Naive thymus-derived CD4-positive, alpha-beta T cell (primary cell): Measurements from ENCODE around the gene ALDH4A1. TPM values are rescaled to one million over a fixed set of nuclear protein-coding genes. Genes with fewer than 3 reads are reported as not detected.

Experiments
- ATAC-seq: fragments of 150-1000 bp; cut with Tn5 transposase; 2 replicates; pipeline ENCODE4 v1.10.0; 2021; ENCODE audit warnings: mild to moderate bottlenecking, moderate library complexity
- CTCF ChIA-PET: fragments of 350-600 bp; sonication (Branson Sonifier 250); formaldehyde crosslinking; loops from one replicate; lab custom pipeline; 2021; ENCODE audit warnings: antibody characterized with exemption; lab: Charles Lee
- POLR2A ChIA-PET: fragments of 350-600 bp; sonication (Branson Sonifier 250); formaldehyde crosslinking; loops from one replicate; lab custom pipeline; 2021; ENCODE audit warnings: antibody characterized with exemption, inconsistent platforms; lab: Charles Lee
- DNase-seq, 9 donors: peaks; one replicate each; pipeline versions ENCODE4 v3.0.0 to v3.0.0-alpha.2; 2020 to 2022; ENCODE audit warnings: mixed read lengths in 1 of 9
- H3K27ac ChIP-seq: one replicate; pipeline ENCODE4 v1.7.0; 2013; ENCODE audit warnings: mild to moderate bottlenecking, low read depth, low read length, moderate library complexity
- H3K27me3 ChIP-seq, 2 donors: one replicate each; pipeline ENCODE4 v1.7.0; 2013; ENCODE audit warnings: low read length in 2 of 2, mild to moderate bottlenecking in 2 of 2, moderate library complexity in 2 of 2; ENCODE audit not compliant: control insufficient read depth in 2 of 2, insufficient read depth in 2 of 2
- H3K36me3 ChIP-seq, 3 experiments: 1 replicate in 2 of 3; 2 replicates in 1 of 3; pipeline ENCODE4 v1.7.0; 2013; ENCODE audit warnings: low read length in 3 of 3, mild to moderate bottlenecking in 3 of 3, moderate library complexity in 1 of 3; ENCODE audit not compliant: insufficient read depth in 3 of 3, control insufficient read depth in 2 of 3
- H3K4me1 ChIP-seq, 2 donors: one replicate each; pipeline ENCODE4 v1.7.0; 2013; ENCODE audit warnings: low read length in 2 of 2, mild to moderate bottlenecking in 2 of 2, moderate library complexity in 1 of 2; ENCODE audit not compliant: control insufficient read depth in 2 of 2, insufficient read depth in 2 of 2
- H3K4me3 ChIP-seq: 2 replicates; pipeline ENCODE4 v1.7.0; 2013; ENCODE audit warnings: mild to moderate bottlenecking, low read length
- H3K9me3 ChIP-seq, 3 experiments: 1 replicate in 2 of 3; 2 replicates in 1 of 3; pipeline ENCODE4 v1.7.0; 2013; ENCODE audit warnings: low read length in 3 of 3; ENCODE audit not compliant: control insufficient read depth in 2 of 3
- H3K27ac Mint-ChIP-seq, 9 donors: one replicate each; pipeline ENCODE4 v1.8.0; 2020 to 2022; ENCODE audit warnings: mixed read lengths in 9 of 9, mild to moderate bottlenecking in 8 of 9, moderate library complexity in 5 of 9, inconsistent platforms in 2 of 9
- H3K27me3 Mint-ChIP-seq, 5 donors: one replicate each; pipeline ENCODE4 v1.8.0; 2021 to 2022; ENCODE audit warnings: mixed read lengths in 5 of 5, mild to moderate bottlenecking in 1 of 5
- H3K36me3 Mint-ChIP-seq, 5 donors: one replicate each; pipeline ENCODE4 v1.8.0; 2020 to 2022; ENCODE audit warnings: mixed read lengths in 5 of 5, mild to moderate bottlenecking in 3 of 5, inconsistent platforms in 1 of 5
- H3K4me1 Mint-ChIP-seq, 7 donors: one replicate each; pipeline ENCODE4 v1.8.0; 2020 to 2022; ENCODE audit warnings: mixed read lengths in 7 of 7, mild to moderate bottlenecking in 3 of 7, inconsistent platforms in 1 of 7
- H3K4me3 Mint-ChIP-seq, 10 donors: one replicate each; pipeline ENCODE4 v1.8.0; 2020 to 2022; ENCODE audit warnings: mild to moderate bottlenecking in 10 of 10, mixed read lengths in 10 of 10, moderate library complexity in 6 of 10, inconsistent platforms in 2 of 10
- H3K9me3 Mint-ChIP-seq, 11 donors: one replicate each; pipeline ENCODE4 v1.8.0; 2020 to 2022; ENCODE audit warnings: mixed read lengths in 11 of 11, mild to moderate bottlenecking in 4 of 11, inconsistent platforms in 1 of 11, moderate library complexity in 1 of 11
- intact Hi-C, 2 donors: fragments of 100-400 bp; cut with micrococcal nuclease; formaldehyde crosslinking; loops; one replicate each; pipeline ENCODE4 v1.15.1; 2023
- polyA plus RNA-seq, 2 donors: library from polyadenylated mRNA; unstranded; fragments of 300-500 nt; fragmentation: Illumina TruSeq; gene quantifications; one replicate each; pipeline ENCODE4 v1.2.3, GENCODE V29; 2021
- total RNA-seq, 6 experiments: library from RNA in 5 of 6; stranded (reverse) in 5 of 6; gene quantifications; 1 replicate in 5 of 6; 2 replicates in 1 of 6; pipeline ENCODE4 v1.2.3 and lab custom pipeline; 2021 to 2026

The ALDH4A1 gene
- total and polyA plus RNA-seq, 7 experiments from 2014 or later, result 0.94 to 3.2 (median 1.4) TPM

DNA sequence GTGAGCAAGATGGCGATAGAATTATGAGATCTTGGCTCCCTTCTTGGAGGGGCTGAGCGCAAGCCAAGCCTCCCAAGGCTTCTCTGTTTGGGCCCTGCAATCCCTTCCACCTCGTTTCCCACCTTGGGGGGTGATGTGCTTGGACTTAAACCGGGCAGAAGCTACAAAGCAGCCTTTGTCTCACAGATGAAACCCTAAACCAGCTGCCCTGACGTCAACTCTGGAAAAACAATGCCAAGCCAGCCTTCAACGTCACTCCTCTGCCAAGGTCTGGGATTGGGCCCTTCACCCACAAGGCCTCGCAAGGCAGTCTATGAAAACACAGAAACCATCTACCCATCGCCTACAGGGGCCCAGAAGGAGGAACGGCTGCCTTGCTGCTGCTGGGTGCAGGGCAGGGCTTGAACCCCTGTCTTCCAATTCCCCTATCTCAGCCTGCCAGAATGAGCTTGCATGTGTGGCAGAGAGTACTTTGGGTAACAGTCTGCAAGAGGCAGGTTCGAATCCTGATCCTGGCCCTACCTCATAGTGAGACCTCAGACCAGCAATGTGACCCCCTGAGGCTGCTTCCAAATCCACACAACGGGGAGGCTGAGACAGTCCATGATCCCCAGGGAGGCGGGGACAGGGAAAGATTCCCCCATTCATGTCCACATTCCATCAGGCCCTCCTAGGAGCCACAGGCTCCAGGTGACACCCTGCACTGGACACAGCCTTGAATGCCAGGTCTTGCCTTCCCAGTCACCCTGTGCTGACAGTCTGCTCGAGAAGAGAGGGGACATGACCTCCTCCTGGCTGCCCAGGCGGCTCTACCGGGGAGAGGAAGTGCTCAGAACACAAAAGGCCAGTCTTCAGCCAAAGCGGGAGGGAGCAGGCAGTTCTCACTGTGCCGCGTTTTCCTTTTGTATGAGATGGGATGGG lies 39.1 kb upstream of the ALDH4A1 start:
- Mint-ChIP-seq H3K9me3 (peaks cover 0 to 1% (median 0%) of the 10 kb centered on the region in 11 donors), H3K36me3 (peaks cover 0 to 4% (median 0%) of the 10 kb centered on the region in 5 donors), H3K27ac (peak overlapping the region in 4 of 9 donors; percentile 7 to 76 (median 29)), H3K4me3 (no peak overlapping the region), H3K27me3 (no peaks in the 10 kb centered on the region), H3K4me1 (peaks cover 34 to 80% (median 69%) of the 10 kb centered on the region in 7 donors)
- ATAC-seq (peak; percentile 9), DNase-seq (no peak)
- ChIA-PET POLR2A (interaction anchor here (1.0 to 3.5 kb wide), 3 partner anchors 11 to 13 kb away, joined by 3 to 11 read pairs (median 4); no protein-coding TSS in a partner anchor), CTCF (no interaction called here)
- Histone ChIP-seq H3K27ac (no peak overlapping the region), H3K36me3 (peaks cover 0 to 7% (median 0%) of the 10 kb centered on the region in 3 experiments), H3K4me1 (peaks cover 53 to 59% of the 10 kb centered on the region in 2 donors), H3K27me3 (no peaks in the 10 kb centered on the region), H3K4me3 (no peak overlapping the region), H3K9me3 (no peaks in the 10 kb centered on the region)
- intact Hi-C loops, result no loop called here

DNA sequence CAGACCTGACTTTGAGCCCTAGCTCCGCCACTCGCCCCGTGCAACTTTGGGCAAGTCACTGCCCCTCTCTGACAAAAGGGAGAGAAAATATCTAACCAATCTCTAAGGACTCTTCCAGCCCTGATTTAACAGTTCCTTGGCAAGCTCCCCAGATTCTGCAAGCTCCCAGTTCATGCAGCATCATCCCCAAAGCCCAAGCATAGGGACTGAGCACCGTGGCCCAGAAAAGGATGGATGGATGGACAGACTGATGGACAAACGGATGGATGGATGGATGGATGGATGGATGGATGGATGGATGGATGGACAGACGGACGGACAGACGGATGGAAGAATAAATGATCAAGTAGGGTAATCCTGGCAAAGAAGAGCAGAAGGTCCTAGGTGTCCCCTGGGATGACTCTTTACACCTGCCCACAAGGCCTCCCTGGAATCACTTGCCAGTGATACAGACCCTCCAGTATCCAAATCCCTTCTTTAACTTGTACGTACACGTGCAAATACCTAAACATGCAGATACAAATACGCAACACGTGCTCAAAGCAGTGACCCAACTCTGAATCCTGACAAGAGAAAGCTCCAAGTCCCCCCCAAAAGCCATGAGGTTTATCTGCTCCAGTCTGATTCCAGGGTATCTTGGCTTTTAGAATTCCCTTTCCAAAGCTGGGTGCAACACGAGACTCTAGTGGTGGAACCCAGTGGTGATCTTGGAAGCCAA lies 38.1 kb upstream of the ALDH4A1 start:
- H3K27ac Mint-ChIP-seq, result peak overlapping the region in 8 of 9 donors; percentile 7 to 84 (median 50)
- CTCF ChIA-PET, result interaction anchor here (1.0 kb wide), 1 partner anchor 32 kb away, joined by 3 read pairs; no protein-coding TSS in a partner anchor
- no peak for ATAC-seq

DNA sequence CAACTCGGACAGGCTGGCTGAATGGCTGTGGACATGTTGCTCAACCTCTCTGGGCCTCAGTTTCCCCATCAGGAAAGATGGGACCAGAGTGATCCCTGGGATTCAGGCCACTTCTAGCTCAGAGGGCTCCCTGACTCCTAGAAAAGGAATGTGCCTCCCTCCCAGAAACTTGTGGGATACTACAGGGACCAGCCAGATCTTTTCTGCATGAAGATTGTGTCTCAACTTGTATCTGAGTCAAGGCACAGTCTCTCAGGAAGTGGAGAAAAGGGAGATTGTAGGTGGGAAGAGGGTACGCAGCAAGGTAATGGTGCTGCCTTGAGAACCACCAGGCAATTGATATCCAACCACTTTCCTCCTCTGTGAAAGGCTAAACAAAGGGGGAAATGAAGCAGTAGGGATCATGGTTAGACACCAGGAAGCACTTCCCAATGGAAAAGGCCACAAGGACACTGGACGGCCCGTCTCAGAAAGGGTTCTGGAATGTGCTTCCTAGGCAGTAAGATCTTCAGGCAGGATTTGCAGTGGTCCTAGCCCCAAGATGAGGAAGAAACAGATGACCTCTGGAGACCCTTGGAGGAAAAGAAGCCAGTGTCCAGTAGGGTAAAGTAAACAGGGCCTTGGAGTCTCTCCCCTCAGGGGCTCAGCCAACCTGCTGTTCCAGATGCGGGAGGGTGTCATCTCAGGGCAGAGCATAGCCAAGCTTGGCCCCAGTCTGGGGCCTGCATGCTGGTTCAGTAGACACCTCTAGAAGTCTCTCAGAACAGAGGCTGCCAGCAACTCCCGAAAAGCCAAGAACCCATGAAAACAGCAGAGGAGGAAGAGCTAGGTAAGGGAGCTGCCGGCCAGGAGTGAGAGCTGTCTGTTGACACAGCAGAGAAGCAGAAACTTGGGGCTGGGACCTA lies 37.3 kb upstream of the ALDH4A1 start:
- Histone ChIP-seq H3K27ac (no peak overlapping the region), H3K4me3 (no peak overlapping the region), H3K36me3 (peaks cover 0 to 7% (median 0%) of the 10 kb centered on the region in 3 experiments), H3K4me1 (peaks cover 50 to 54% of the 10 kb centered on the region in 2 donors), H3K27me3 (no peaks in the 10 kb centered on the region), H3K9me3 (no peaks in the 10 kb centered on the region)
- ChIA-PET CTCF (interaction anchor here (1.0 kb wide), 1 partner anchor 33 kb away, joined by 3 read pairs; no protein-coding TSS in a partner anchor), POLR2A (interaction anchor here (0.7 to 3.5 kb wide), 3 partner anchors 9 to 12 kb away, joined by 3 to 11 read pairs (median 4); no protein-coding TSS in a partner anchor)
- Mint-ChIP-seq H3K9me3 (peaks cover 0 to 1% (median 0%) of the 10 kb centered on the region in 11 donors), H3K36me3 (peaks cover 0 to 4% (median 0%) of the 10 kb centered on the region in 5 donors), H3K4me3 (peak overlapping the region in 1 of 10 donors; percentile 47), H3K27me3 (no peaks in the 10 kb centered on the region), H3K4me1 (peaks cover 32 to 80% (median 72%) of the 10 kb centered on the region in 7 donors), H3K27ac (peak overlapping the region in 7 of 9 donors; percentile 1 to 84 (median 36))
- intact Hi-C loops, result no loop called here
- ATAC-seq (no peak), DNase-seq (no peak)

More for the DNA sequence above, 38.1 kb upstream of the ALDH4A1 start:
- Histone ChIP-seq H3K4me1 (peaks cover 50 to 54% of the 10 kb centered on the region in 2 donors), H3K9me3 (no peaks in the 10 kb centered on the region), H3K27ac (no peak overlapping the region), H3K27me3 (no peaks in the 10 kb centered on the region), H3K36me3 (peaks cover 0 to 7% (median 0%) of the 10 kb centered on the region in 3 experiments), H3K4me3 (no peak overlapping the region)
- Mint-ChIP-seq H3K27me3 (no peaks in the 10 kb centered on the region), H3K36me3 (peaks cover 0 to 4% (median 0%) of the 10 kb centered on the region in 5 donors), H3K4me3 (peak overlapping the region in 3 of 10 donors; percentile 3 to 47 (median 5)), H3K4me1 (peaks cover 33 to 80% (median 72%) of the 10 kb centered on the region in 7 donors), H3K9me3 (peaks cover 0 to 1% (median 0%) of the 10 kb centered on the region in 11 donors)
- POLR2A ChIA-PET, result interaction anchor here (0.7 to 3.5 kb wide), 4 partner anchors 8 to 14 kb away, joined by 3 to 11 read pairs (median 4); no protein-coding TSS in a partner anchor
- no peak for DNase-seq
- intact Hi-C loops, result no loop called here

DNA sequence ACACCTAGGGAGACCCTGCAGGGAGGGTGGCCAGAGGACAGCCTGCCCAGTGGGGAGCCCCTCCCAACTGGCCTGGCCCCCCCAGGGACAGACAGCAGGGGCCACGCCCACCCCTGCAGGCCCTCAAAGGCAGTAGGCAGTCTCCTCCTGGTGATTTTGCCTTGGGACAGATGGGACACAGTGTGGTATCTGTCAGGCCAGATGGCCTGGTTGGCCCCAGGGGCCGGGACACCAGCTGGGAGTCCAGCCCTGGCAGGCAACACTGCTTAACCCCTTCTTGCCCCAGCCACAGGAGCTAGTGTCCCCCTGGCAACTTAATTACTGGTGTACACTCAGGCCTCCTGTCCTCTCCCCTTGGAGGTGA lies 36.3 kb upstream of the ALDH4A1 start:
- Mint-ChIP-seq H3K4me1 (peaks cover 34 to 78% (median 71%) of the 10 kb centered on the region in 7 donors), H3K36me3 (peaks cover 0 to 4% (median 0%) of the 10 kb centered on the region in 5 donors), H3K9me3 (no peaks in the 10 kb centered on the region), H3K27me3 (no peaks in the 10 kb centered on the region), H3K4me3 (no peak overlapping the region), H3K27ac (peak overlapping the region in 1 of 9 donors; percentile 76)
- ATAC-seq, result peak; percentile 2
- peaks cover 0 to 5% (median 0%) of the 10 kb centered on the region in 3 experiments for H3K36me3 ChIP-seq
- intact Hi-C loops, result no loop called here
- H3K4me3 ChIP-seq, result no peak overlapping the region
- POLR2A ChIA-PET, result interaction anchor here (0.6 to 0.8 kb wide), 2 partner anchors 15 to 135 kb away, joined by 3 read pairs; no protein-coding TSS in a partner anchor
- no peak overlapping the region for H3K27ac ChIP-seq
- no peaks in the 10 kb centered on the region for H3K9me3 ChIP-seq
- H3K27me3 ChIP-seq, result no peaks in the 10 kb centered on the region
- DNase-seq, result no peak
- H3K4me1 ChIP-seq, result peaks cover 48 to 52% of the 10 kb centered on the region in 2 donors
- CTCF ChIA-PET, result no interaction called here

DNA sequence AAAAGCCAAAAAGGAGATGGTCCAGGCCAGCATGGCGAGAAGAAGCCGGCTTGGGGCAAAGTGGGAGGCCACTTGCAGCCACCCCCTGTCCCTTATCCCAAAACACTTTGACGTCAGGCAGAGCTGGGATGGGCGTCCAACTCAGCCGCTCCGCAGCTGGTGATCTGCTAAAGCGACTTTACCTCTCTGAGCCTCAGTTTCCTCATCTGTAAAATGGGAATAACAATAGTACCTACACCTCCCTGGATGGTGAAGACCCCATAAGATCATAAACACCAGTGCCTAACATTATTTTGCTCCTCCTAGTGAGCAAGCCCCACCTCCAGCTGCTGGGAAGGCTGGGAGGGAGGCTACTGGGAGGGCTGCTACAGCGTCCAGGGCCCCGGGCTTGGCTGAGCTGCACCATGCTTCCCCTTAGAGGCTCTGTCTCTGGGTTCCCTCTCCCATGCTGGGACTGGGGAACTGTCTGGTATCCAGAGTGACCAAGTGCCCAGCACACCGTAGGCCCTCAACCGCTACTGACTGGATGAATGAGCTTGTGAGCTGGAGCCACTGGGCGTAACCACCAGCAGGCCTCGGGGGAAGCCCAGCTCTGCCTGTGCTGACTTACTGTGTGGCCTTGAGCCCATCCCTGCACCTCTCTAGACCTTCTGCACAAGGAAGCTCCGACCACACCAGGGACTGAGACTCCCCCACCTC lies 35.8 kb upstream of the ALDH4A1 start:
- intact Hi-C loops, result no loop called here
- Histone ChIP-seq H3K27me3 (no peaks in the 10 kb centered on the region), H3K4me3 (no peak overlapping the region), H3K36me3 (no peaks in the 10 kb centered on the region), H3K27ac (no peak overlapping the region), H3K4me1 (peaks cover 46% of the 10 kb centered on the region in 2 donors), H3K9me3 (no peaks in the 10 kb centered on the region)
- Mint-ChIP-seq H3K4me1 (peaks cover 32 to 75% (median 68%) of the 10 kb centered on the region in 7 donors), H3K27ac (peak overlapping the region in 4 of 9 donors; percentile 24 to 79 (median 49)), H3K27me3 (no peaks in the 10 kb centered on the region), H3K36me3 (peaks cover 0 to 1% (median 0%) of the 10 kb centered on the region in 5 donors), H3K9me3 (no peaks in the 10 kb centered on the region), H3K4me3 (no peak overlapping the region)
- CTCF ChIA-PET, result no interaction called here
- DNase-seq (no peak), ATAC-seq (peak; percentile 24)
- POLR2A ChIA-PET, result interaction anchor here (0.6 to 2.4 kb wide), 4 partner anchors 11 to 135 kb away, joined by 3 to 10 read pairs (median 3); no protein-coding TSS in a partner anchor
